Fibroblast of skin of left biceps (primary cell): ENCODE results near the gene ANO6.
A peak's percentile ranks its signal among the peaks of the same experiment; 100 is the strongest.
"Not testable (repeated sequence)": the region's sequence is repeated elsewhere in the genome, so short reads cannot be mapped to it uniquely, and the experiment has no call there.

Source experiments
- DNase-seq, 2 experiments: peaks; one replicate each; pipeline ENCODE4 v3.0.0-alpha.2; 2013; ENCODE audit warnings: low read depth in 2 of 2

ANO6 gene

DNA sequence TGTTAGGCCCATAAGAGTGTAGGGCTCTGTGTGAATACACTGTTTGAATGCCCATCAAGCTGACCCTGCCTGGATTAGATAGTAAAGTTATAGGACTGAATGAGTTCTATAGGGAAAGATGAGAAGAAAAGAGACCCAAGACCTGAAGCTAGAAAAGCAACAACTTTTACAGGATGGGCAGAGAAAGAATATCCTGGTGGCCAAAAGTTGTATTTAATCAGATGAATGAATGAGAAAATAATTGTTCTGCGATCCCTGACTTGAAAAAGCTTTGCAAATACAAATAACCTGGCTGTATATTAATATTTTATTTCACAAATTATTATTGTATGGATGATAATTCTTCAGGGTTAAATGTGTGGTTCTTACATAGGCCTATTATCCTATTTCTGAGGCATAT is 2.8 kb upstream of the ANO6 start:
- no peak for DNase-seq

GRCh38 chr12:45214071-45214470 is 1.8 kb upstream of the ANO6 start:
- DNase-seq, result no peak

DNA sequence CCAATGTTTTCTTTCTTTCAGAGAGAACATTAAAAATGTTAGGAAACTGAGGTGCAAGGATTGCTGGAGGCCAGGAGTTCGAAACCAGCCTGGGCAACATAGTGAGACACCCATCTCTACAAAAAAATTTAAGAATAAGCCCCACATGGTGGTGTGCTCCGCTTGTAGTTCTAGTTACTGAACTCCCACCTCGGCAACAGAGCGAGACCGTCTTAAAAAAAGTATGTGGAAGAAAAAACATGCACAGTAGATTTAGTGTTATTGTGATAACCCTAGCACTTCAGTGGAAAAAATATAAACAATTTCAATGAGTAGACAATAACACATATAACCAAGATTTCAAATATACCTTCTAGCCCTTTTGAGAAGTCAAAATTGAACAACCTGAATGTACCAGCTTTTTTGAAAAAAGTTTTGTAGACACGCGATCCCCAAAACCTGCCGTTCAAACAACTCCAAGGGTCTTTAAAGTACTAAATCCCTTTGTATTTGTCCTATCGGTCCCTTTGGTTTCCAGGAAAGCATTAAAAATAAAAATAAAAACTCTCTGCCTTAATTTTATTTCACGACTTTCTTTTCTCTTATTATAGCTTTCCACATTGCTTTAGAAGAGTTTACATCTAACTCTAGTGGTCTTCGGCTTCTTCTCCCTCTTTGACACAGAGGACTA is 1.0 kb upstream of the ANO6 start:
- DNase-seq, result no peak

- DNase-seq, result no peak
Observed at GRCh38 chr12:45216230-45216982, 511 bp downstream of the ANO6 start.

- DNase-seq, result no peak
Observed at GRCh38 chr12:45216983-45217485, 1.1 kb downstream of the ANO6 start.

DNA sequence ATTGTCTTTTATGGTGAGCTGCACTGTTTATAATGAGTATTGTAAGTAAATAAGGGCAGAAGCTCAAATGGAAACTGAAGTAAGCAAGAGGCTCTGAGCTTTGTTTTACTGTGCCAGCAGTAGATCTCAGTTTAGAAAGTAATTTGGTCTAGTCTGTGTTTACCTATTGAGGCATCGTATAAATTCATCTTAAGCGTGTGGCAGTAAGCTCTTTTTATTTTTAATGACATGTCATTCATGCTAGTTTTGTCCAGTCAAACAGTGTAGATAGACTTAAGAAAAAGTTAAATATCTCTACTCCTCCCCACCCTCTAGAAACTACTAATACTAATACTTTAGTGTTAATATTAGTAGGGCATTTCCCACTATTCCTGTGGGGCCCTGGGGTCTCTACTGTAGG is 2.0 kb downstream of the ANO6 start:
- DNase-seq, result no peak

DNA sequence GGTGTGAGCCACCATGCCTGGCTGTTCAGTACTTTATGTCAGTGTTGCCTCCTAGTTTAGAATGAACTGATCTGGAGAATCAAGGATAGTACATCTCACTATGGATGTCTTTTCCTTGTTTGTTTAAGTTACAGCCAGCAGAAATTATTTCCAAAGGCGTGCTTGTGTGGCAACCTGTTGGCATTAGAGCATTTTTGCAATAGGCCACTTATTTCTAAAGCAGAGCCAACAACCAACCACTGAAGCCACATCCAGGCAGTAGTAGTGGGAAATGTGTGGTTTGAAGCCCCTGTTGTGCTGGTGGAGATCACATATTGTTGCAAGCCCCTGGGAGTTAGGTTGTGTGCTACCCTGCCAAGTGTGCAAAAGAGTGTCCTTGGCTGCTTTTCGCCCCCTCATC is 3.7 kb downstream of the ANO6 start:
- no peak for DNase-seq

GRCh38 chr12:45220363-45220931 is 4.6 kb downstream of the ANO6 start:
- no peak for DNase-seq

DNA sequence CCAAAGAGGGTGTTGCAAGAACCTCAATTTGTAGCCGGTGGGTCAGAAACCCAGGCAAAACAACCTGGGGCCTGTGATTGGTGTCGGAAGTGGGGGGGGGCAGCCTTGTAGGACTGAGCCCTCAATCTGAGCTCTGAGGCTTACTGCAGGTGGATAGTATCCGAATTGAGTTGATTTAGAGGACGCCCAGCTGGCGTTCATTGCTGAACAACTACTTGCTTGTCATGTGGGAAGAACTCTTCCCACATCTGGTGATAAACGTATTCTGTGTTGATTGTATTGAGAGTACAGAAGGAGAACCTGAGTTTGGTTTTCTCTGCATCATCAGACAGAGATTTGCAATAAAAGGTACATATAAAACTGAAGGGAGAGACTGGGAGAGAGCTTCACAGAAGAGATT is 5.1 kb downstream of the ANO6 start:
- DNase-seq, result no peak

GRCh38 chr12:45223868-45224267 is 8.0 kb downstream of the ANO6 start:
- DNase-seq, result no peak

GRCh38 chr12:45224311-45224710 is 8.4 kb downstream of the ANO6 start:
- DNase-seq, result no peak

- no peak for DNase-seq
Observed at GRCh38 chr12:45226021-45226420, 10.1 kb downstream of the ANO6 start.

DNA sequence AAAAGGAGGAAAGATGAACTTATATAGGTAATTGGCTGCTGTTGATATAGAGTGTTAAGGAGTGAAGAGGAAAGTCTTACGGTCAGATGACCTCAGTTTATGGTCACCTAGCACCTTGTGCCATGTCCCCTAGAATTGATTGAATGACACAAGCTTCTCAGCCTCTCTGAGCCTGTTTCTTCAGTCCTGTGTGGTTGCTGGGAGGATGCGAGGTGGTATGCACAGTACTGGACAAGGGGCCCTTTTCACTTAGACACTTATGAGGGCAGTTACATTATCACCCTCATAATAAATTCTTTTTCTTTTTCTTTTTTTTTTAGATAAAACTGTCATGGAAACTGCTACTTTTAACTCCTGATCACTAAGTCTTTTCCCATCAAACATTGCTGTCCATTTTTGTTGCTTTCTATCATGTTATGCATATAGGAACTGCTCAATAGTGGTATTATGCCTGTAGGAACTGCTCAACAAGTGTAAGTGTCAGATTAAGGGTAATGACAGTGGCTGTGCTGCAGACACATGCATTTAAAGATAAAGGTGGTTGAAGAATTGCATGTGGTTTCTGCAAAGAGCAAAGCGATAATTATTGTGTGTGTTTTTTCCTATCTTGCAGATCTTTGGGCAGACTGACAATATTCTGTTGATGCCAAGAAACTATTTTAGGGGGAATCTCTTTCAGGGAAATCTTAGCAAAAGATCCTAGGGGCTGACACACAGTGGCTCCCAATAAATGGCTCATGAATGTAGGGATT is 11.6 kb downstream of the ANO6 start:
- DNase-seq, result no peak

- peak; percentile 67 to 70 for DNase-seq
Observed at GRCh38 chr12:45231515-45232145, 15.7 kb downstream of the ANO6 start.

DNA sequence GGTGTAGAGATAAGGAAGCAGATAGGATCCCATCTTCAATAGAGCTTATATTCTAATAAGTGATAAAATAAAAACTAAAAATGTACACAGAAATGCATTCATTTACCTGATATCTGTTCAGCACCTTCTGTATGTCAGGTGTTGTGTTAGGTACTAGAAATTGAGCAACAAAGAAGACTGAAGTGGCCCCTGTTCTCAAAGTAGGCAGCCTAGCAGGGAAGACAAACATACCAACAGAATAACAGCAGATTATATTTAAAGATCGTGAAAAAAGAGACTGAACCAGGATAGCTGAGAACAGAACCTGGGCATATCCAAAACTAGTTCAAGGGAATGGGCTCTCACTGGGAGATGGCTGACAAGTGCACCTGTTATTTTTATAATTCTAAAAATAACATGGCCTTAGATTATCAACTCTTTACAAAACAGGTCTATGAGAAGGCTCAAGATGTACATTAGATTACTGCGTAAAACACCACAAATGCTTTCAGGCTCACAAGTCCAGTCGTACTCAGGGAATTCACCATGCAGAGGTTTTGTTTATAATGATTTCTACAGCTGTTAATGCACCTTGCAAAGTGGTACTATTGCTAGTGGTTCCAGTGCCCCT is 16.4 kb downstream of the ANO6 start:
- no peak for DNase-seq

DNA sequence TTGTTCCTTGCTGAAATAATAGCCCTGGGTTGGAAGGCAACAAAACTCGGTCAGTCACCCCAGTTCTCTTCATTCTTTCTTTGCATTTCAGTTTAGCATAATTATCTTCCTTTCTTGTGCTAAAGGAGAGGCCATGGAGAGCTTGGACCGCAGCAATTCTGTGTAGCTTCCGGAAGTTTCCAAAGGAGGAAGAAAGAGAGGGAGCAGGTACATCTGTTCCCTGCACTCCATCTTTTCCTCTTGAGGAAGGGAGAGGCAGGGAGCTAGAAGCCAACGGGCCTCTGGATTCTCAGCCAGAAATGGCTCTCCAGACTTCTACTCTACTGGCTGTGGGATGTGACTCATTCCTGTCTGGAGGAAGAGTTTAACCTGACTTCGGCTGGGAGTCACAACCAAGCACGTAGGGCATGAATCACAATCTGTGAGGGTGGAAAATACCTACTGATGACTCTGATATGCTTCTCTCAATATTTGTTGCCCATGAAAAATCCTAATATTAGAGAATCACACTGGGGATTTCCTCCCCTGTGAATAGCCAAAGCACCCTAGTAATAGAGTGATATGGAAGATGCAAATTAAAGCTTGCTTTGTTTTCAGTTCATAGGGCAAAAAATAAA is 17.0 kb downstream of the ANO6 start:
- peak; percentile 88 to 89 for DNase-seq

DNA sequence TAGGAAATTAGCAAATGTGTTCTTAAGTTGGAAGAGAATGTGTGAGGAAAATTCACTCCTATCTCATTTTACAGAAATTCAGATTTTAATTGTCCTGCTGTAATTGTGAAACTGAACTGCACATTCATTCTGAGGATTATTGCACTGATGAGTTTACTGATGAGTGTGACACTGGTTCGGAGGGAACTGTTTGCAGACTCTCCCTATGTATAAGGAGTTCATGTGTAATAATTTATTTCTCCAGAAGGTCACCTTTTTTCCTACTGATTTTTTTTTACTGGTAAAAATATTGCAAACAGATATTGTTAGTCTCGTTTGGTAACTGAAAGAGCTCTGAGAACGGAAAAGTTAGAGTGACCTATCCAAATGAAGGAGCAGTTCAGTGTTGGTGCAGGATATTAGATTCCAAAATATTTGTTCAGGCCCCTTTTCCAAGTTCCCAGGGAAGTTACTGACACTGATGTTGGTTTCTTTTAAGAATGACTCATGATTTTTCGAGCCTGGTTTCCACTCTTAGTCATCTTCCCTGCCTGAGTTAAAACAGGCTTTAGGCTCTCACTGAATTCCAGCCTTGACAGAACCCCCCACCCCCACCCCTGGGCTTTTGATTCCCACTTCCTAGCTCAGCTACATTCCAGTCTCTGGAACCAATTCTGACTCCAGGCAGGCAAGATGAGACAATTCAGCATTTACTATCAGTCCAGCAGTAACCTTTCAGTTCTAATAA is 18.4 kb downstream of the ANO6 start:
- DNase-seq, result peak; percentile 94 to 96

- DNase-seq, result no peak
Observed at GRCh38 chr12:45235087-45236025, 19.5 kb downstream of the ANO6 start.

DNA sequence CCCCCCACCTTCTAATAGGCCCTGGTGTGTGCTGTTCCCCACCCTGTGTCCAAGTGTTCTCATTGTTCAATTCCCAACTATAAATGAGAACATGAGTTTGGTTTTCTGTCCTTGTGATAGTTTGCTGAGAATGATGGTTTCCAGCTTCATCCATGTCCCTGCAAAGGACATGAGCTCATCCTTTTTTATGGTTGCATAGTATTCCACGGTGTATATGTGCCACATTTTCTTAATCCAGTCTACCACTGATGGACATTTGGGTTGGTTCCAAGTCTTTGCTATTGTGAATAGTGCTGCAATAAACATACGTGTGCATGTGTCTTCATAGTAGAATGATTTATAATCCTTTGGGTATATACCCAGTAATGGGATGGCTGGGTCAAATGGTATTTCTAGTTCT is 20.5 kb downstream of the ANO6 start:
- DNase-seq, result not testable (repeated sequence)
